GM23248 (cell line): ENCODE measurements around the gene CHST6. TPM values are rescaled to one million over a fixed set of nuclear protein-coding genes. Genes with fewer than 3 reads are reported as not detected.
A peak's percentile ranks its signal among the peaks of the same experiment; 100 is the strongest.

Experiments
- DNase-seq: peaks from one replicate; pipeline ENCODE4 v3.0.0-alpha.2; 2015
- H2AFZ ChIP-seq: fragments of 200-600 bp; sonication (generic); 2 replicates; pipeline ENCODE4 v1.6.1; 2016; ENCODE audit warnings: antibody characterized with exemption
- H3F3A ChIP-seq: fragments of 200-600 bp; sonication (generic); 2 replicates; pipeline ENCODE4 v1.6.1; 2016; ENCODE audit warnings: mild to moderate bottlenecking, antibody characterized with exemption, mixed run types; ENCODE audit not compliant: insufficient read depth
- H3K27ac ChIP-seq: fragments of 200-600 bp; sonication (generic); 2 replicates; pipeline ENCODE4 v1.5.1; 2016; ENCODE audit warnings: mild to moderate bottlenecking
- H3K27me3 ChIP-seq: fragments of 200-600 bp; sonication (generic); replicated peaks from 2 replicates; pipeline ENCODE4 v1.6.1; 2016; ENCODE audit warnings: mild to moderate bottlenecking; ENCODE audit not compliant: insufficient read depth
- H3K36me3 ChIP-seq: fragments of 200-600 bp; sonication (generic); 2 replicates; pipeline ENCODE4 v1.6.1; 2016; ENCODE audit warnings: low read depth, mild to moderate bottlenecking
- H3K4me1 ChIP-seq: fragments of 200-600 bp; sonication (generic); 2 replicates; pipeline ENCODE4 v1.6.1; 2016; ENCODE audit warnings: mild to moderate bottlenecking; ENCODE audit not compliant: insufficient read depth
- H3K4me2 ChIP-seq: fragments of 200-600 bp; sonication (generic); one replicate; pipeline ENCODE4 v1.6.1; 2016; ENCODE audit warnings: mild to moderate bottlenecking; ENCODE audit not compliant: unreplicated experiment
- H3K4me3 ChIP-seq: fragments of 200-600 bp; sonication (generic); 2 replicates; pipeline ENCODE4 v1.5.1; 2016; ENCODE audit warnings: mild to moderate bottlenecking
- H3K79me2 ChIP-seq: fragments of 200-600 bp; sonication (generic); 2 replicates; pipeline ENCODE4 v1.6.1; 2016; ENCODE audit warnings: mild to moderate bottlenecking; ENCODE audit not compliant: insufficient read depth
- H3K9ac ChIP-seq: fragments of 200-600 bp; sonication (generic); 2 replicates; pipeline ENCODE4 v1.6.1; 2016; ENCODE audit warnings: mild to moderate bottlenecking
- H3K9me2 ChIP-seq: fragments of 200-600 bp; sonication (generic); 2 replicates; pipeline ENCODE4 v1.6.1; 2016; ENCODE audit warnings: mixed run types, mild to moderate bottlenecking, moderate library complexity; ENCODE audit not compliant: insufficient read depth
- H3K9me3 ChIP-seq: fragments of 200-600 bp; sonication (generic); one replicate; pipeline ENCODE4 v1.6.1; 2017; ENCODE audit warnings: low read depth
- H4K20me1 ChIP-seq: fragments of 200-600 bp; sonication (generic); 2 replicates; pipeline ENCODE4 v1.6.0; 2016; ENCODE audit not compliant: insufficient read depth
- EZH2 ChIP-seq: fragments of 200-600 bp; sonication (generic); IDR thresholded peaks from 2 replicates; pipeline ENCODE4 v1.6.1; 2018; ENCODE audit warnings: antibody characterized with exemption, mild to moderate bottlenecking; ENCODE audit not compliant: insufficient read depth, poor library complexity, severe bottlenecking
- EZH2phosphoT487 ChIP-seq: fragments of 200-600 bp; sonication (generic); IDR thresholded peaks from 2 replicates; pipeline ENCODE4 v1.6.1; 2018; ENCODE audit warnings: antibody characterized with exemption, moderate library complexity, mild to moderate bottlenecking, low read depth; ENCODE audit not compliant: insufficient read depth
- WGBS, 2 experiments: methylation state at CpG; one replicate each; pipeline ENCODE4 v1.1.6; 2015 to 2017; ENCODE audit warnings: low lambda C conversion rate in 2 of 2, low coverage in 1 of 2; ENCODE audit errors: missing lambda C conversion rate in 2 of 2; 5-methylcytosine and 5-hydroxymethylcytosine counted together
- in situ Hi-C: fragments of 300-500 bp; cut with MboI; formaldehyde crosslinking; loops from 2 replicates; pipeline ENCODE4 v1.15.0; 2020
- polyA plus RNA-seq: library from polyadenylated mRNA; unstranded; fragments of >200 nt; fragmentation: Nextera tagmentation; extraction: Ambion mirVana; gene quantifications from 2 replicates; pipeline ENCODE4 v1.2.1, GENCODE V29; 2016
- total RNA-seq: library from RNA; depleted of rRNA; stranded (reverse); fragments of >200 nt; shearing (Covaris generic); gene quantifications from 2 replicates; pipeline ENCODE4 v1.2.3, GENCODE V29; 2014

The CHST6 gene
- total and polyA plus RNA-seq, 2 experiments from 2014 or later = 0.10 to 0.65 TPM

DNA sequence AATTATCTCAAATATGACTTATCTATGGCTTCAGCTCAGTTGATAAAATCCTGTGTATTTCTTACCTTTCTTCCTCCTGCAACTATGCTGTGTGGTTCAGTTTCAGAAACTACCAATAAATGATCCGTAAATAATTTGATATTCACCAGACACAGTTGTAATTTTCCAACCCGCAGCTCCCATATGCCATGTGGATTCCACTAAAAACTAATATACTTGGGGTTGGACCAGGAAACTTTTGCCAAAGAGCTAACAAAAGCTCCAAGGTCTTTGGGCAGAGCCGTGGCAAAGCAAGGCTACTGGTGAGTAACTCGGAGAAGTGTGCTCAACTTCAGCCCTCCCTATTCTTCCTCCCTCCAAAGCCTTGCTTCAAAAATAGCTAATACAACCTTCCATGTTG is 2.3 kb upstream of the CHST6 start:
- H3K27me3 ChIP-seq = no peaks in the 10 kb centered on the region; the same call in 1 of the 2 replicates
- H2AFZ ChIP-seq = no peak overlapping the region
- H3K4me2 ChIP-seq = no peak overlapping the region
- no peak for TF ChIP-seq EZH2phosphoT487
- TF ChIP-seq EZH2 = no peak
- H3K79me2 ChIP-seq = no peaks in the 10 kb centered on the region
- in situ Hi-C loops = loop anchor here (25.0 kb wide), 2 partner anchors 265 to 1690 kb away; partner anchors contain the start of genes MON1B and SYCE1L
- no peaks in the 10 kb centered on the region for H3K9me3 ChIP-seq
- H4K20me1 ChIP-seq = no peaks in the 10 kb centered on the region
- H3K9me2 ChIP-seq = no peaks in the 10 kb centered on the region
- no peaks in the 10 kb centered on the region for H3F3A ChIP-seq
- H3K27ac ChIP-seq = no peak overlapping the region
- no peaks in the 10 kb centered on the region for H3K36me3 ChIP-seq
- WGBS, 2 experiments = 3 to 8% methylated on average over 4 of the region's 4 CpGs
- DNase-seq = peak; percentile 30
- no peak overlapping the region for H3K4me3 ChIP-seq
- no peaks in the 10 kb centered on the region for H3K4me1 ChIP-seq
- no peak overlapping the region for H3K9ac ChIP-seq

DNA sequence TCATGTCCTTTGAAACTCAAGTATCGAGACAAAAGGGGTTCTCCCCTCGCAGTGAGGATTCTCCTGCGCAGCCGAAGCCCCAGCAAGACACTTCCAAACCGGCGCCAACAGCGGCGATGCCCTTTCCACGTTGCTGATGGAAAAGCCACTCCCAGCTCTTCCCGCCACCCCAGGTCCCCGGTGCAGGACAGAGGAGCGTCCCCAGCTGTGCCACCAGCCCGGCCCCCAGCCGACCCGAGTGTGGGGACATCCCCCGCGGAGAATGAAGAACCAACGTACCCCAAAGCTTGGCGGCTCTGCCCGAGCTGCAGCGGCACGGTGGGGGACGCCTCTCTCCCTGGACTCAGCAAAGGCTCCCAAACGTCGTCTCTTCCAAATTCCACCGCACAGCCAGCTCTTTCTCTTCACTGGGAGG is 573 bp downstream of the CHST6 start:
- Histone ChIP-seq H3K9me3 (no peaks in the 10 kb centered on the region), H3K36me3 (no peaks in the 10 kb centered on the region), H3K27me3 (no peaks in the 10 kb centered on the region; the same call in 1 of the 2 replicates), H3K4me1 (no peaks in the 10 kb centered on the region), H3K9me2 (no peaks in the 10 kb centered on the region), H3K27ac (no peak overlapping the region), H3K4me2 (peak overlapping the region; percentile 74), H4K20me1 (no peaks in the 10 kb centered on the region), H3K79me2 (no peaks in the 10 kb centered on the region), H3K9ac (peak overlapping the region; percentile 33; the same call in 1 of the 2 replicates), H3F3A (no peaks in the 10 kb centered on the region), H2AFZ (peak overlapping the region; percentile 78), H3K4me3 (peak overlapping the region; percentile 65)
- TF ChIP-seq EZH2phosphoT487 = no peak
- no peak for TF ChIP-seq EZH2
- in situ Hi-C loops = loop anchor here (25.0 kb wide), 2 partner anchors 268 to 1693 kb away; partner anchors contain the start of genes MON1B and SYCE1L
- DNase-seq = peak; percentile 32
- WGBS, 2 experiments = 1 to 3% methylated on average over 26 of the region's 26 CpGs

DNA sequence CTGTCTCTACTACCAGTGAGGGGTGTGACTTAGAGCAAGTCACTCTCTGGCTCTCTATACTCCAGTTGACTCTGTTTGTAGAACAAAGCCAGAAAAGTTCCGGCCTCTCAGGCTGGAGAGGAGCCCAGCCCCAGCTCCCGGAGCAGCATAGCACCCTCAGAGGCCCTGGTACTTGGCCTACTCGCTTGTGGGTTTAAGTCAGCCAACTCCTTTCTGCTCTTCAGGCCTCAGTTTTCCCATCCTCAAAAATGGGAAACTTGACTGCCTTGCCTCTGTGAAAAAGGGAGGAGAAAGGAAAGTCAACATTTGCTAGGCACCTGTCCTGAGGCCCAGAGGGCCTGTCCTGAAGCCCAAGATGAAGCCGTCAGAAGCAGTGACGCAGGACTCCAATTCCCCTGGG is 1.1 kb downstream of the CHST6 start:
- Histone ChIP-seq H3K4me2 (peak overlapping the region; percentile 74), H3K27me3 (no peaks in the 10 kb centered on the region; the same call in 1 of the 2 replicates), H2AFZ (peak overlapping the region; percentile 78), H3F3A (no peaks in the 10 kb centered on the region), H3K4me3 (peak overlapping the region; percentile 65), H3K79me2 (no peaks in the 10 kb centered on the region), H3K4me1 (no peaks in the 10 kb centered on the region), H4K20me1 (no peaks in the 10 kb centered on the region), H3K9ac (no peak overlapping the region), H3K9me2 (no peaks in the 10 kb centered on the region), H3K27ac (no peak overlapping the region), H3K9me3 (no peaks in the 10 kb centered on the region), H3K36me3 (no peaks in the 10 kb centered on the region)
- no peak for DNase-seq
- TF ChIP-seq EZH2 = no peak
- no peak for TF ChIP-seq EZH2phosphoT487
- WGBS, 2 experiments = 10 to 21% methylated on average over 5 of the region's 5 CpGs
- in situ Hi-C loops = loop anchor here (25.0 kb wide), 2 partner anchors 268 to 1693 kb away; partner anchors contain the start of genes MON1B and SYCE1L

DNA sequence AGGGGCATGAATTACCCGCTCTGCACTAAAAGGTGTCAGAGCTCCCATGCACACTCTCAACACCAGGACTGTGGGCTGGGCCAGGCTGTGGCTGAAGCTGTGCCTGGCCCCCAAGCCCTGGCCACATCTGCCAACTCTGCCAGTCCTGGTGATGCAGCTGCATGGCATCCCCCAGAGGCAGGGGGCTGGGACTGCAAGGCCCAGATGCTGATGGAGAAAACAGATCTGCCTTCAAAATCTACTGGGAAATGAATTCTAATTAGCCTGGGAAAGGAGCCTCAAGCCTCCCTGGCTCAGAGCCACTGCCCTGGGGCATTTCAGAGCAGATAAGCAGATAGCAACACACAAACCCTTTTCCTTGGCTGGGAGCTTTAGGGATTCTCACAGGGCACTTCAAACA is 3.4 kb downstream of the CHST6 start:
- Histone ChIP-seq H3K4me1 (no peaks in the 10 kb centered on the region), H3K9me3 (no peaks in the 10 kb centered on the region), H2AFZ (no peak overlapping the region), H3F3A (no peaks in the 10 kb centered on the region), H3K9ac (no peak overlapping the region), H3K79me2 (no peaks in the 10 kb centered on the region), H3K4me3 (no peak overlapping the region), H3K4me2 (no peak overlapping the region), H4K20me1 (no peaks in the 10 kb centered on the region), H3K27me3 (no peaks in the 10 kb centered on the region; the same call in 1 of the 2 replicates), H3K36me3 (no peaks in the 10 kb centered on the region), H3K27ac (no peak overlapping the region), H3K9me2 (no peaks in the 10 kb centered on the region)
- DNase-seq = peak; percentile 28
- 93 to 94% methylated on average over 1 of the region's 1 CpG for WGBS, 2 experiments
- TF ChIP-seq EZH2 (no peak), EZH2phosphoT487 (no peak)
- in situ Hi-C loops = loop anchor here (25.0 kb wide), 2 partner anchors 270 to 1695 kb away; partner anchors contain the start of genes MON1B and SYCE1L

DNA sequence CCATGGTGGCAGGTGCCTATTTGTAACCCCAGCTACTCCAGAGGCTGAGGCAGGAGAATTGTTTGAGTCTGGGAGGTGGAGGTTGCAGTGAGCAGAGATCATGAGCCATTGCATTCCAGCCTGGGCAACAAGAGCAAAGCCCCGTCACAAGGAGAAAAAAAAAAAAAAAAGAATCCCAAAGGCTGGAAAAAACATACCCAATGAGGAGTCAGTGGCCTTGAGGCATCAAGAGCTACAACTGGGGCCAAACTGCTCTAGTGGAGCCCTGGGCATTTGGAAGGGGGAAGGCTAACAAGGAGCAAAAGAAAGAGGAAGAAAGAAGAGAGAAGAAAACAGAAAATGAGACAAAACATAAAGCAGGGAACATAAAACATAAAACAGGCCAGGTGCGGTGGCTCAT is 6.9 kb downstream of the CHST6 start:
- Histone ChIP-seq H3K4me2 (no peak overlapping the region), H2AFZ (no peak overlapping the region), H4K20me1 (no peaks in the 10 kb centered on the region), H3K27ac (no peak overlapping the region), H3K27me3 (no peaks in the 10 kb centered on the region), H3F3A (no peaks in the 10 kb centered on the region), H3K4me1 (no peaks in the 10 kb centered on the region), H3K4me3 (no peak overlapping the region), H3K36me3 (no peaks in the 10 kb centered on the region), H3K79me2 (no peaks in the 10 kb centered on the region), H3K9me3 (no peaks in the 10 kb centered on the region), H3K9me2 (no peaks in the 10 kb centered on the region), H3K9ac (no peak overlapping the region)
- no peak for DNase-seq
- TF ChIP-seq EZH2 (no peak), EZH2phosphoT487 (no peak)
- in situ Hi-C loops = loop anchor here (25.0 kb wide), 2 partner anchors 274 to 1699 kb away; partner anchors contain the start of genes MON1B and SYCE1L
- 73 to 89% methylated on average over 2 of the region's 2 CpGs for WGBS, 2 experiments
